H1 (cell line): Measurements from ENCODE around the gene SLC24A4. TPM values are rescaled to one million over a fixed set of nuclear protein-coding genes. Genes with fewer than 3 reads are reported as not detected.

Experiments
- CTCF ChIA-PET: fragments of 300-600 bp; sonication (Branson Sonifier 250); formaldehyde crosslinking; loops from one replicate; lab custom pipeline; 2021; ENCODE audit not compliant: partially characterized antibody; lab: Charles Lee
- POLR2A ChIA-PET: fragments of 300-600 bp; sonication (Branson Sonifier 250); formaldehyde crosslinking; loops from one replicate; lab custom pipeline; 2021; ENCODE audit warnings: inconsistent platforms; ENCODE audit not compliant: partially characterized antibody; lab: Charles Lee
- DNase-seq, 2 experiments: peaks; one replicate each; pipeline versions ENCODE4 v3.0.0 to v3.0.0-alpha.2; 2010 to 2022; ENCODE audit warnings: low spot score in 2 of 2, low read depth in 1 of 2, mixed read lengths in 1 of 2
- FAIRE-seq: peaks from 2 replicates; lab custom pipeline; 2011; peaks lifted over from hg19 to GRCh38; lab: Jason Lieb, UNC
- H2AFZ ChIP-seq: 2 replicates; pipeline ENCODE4 v1.8.1; 2012; ENCODE audit warnings: low read length, inconsistent platforms
- H2AK5ac ChIP-seq: 2 replicates; pipeline ENCODE4 v1.6.1; 2013; ENCODE audit warnings: low read depth, low read length
- H2BK120ac ChIP-seq: replicated peaks from 2 replicates; pipeline ENCODE3; 2013; ENCODE audit warnings: low read depth, low read length, inconsistent platforms
- H2BK12ac ChIP-seq: 2 replicates; pipeline ENCODE4 v1.6.1; 2013; ENCODE audit warnings: low read depth, low read length
- H2BK15ac ChIP-seq: 2 replicates; pipeline ENCODE4 v1.6.1; 2013; ENCODE audit warnings: low read length
- H2BK20ac ChIP-seq: 2 replicates; pipeline ENCODE4 v1.6.1; 2013; ENCODE audit warnings: low read length
- H2BK5ac ChIP-seq: 2 replicates; pipeline ENCODE4 v1.6.1; 2013; ENCODE audit warnings: low read depth, low read length
- H3K14ac ChIP-seq: 2 replicates; pipeline ENCODE4 v1.6.1; 2013; ENCODE audit warnings: inconsistent platforms; ENCODE audit not compliant: insufficient read length
- H3K18ac ChIP-seq: 2 replicates; pipeline ENCODE4 v1.6.1; 2013; ENCODE audit warnings: low read length; ENCODE audit errors: extremely low read depth
- H3K23ac ChIP-seq: 2 replicates; pipeline ENCODE4 v1.6.1; 2013; ENCODE audit warnings: inconsistent platforms; ENCODE audit not compliant: insufficient read length
- H3K23me2 ChIP-seq: 2 replicates; pipeline ENCODE4 v1.6.1; 2013; ENCODE audit warnings: low read depth, low read length
- H3K27ac ChIP-seq: 2 replicates; pipeline ENCODE4 v1.6.1; 2011; ENCODE audit warnings: low read depth, low read length, inconsistent platforms
- H3K27me3 ChIP-seq, 4 experiments: replicated peaks in 1 of 4; 1 replicate in 1 of 4; 2 replicates in 3 of 4; pipeline versions ENCODE4 v1.6.1 to v1.8.1; 2011 to 2013; ENCODE audit warnings: low read length in 3 of 4, mild to moderate bottlenecking in 3 of 4, inconsistent platforms in 2 of 4, mixed read lengths in 2 of 4, moderate library complexity in 1 of 4; ENCODE audit not compliant: control insufficient read depth in 3 of 4, insufficient read depth in 3 of 4; ENCODE audit errors: extremely low read depth in 1 of 4
- H3K36me3 ChIP-seq, 4 experiments: 2 replicates each; pipeline versions ENCODE4 v1.6.1 to v1.8.1; 2011 to 2013; ENCODE audit warnings: mild to moderate bottlenecking in 4 of 4, low read length in 3 of 4, moderate library complexity in 2 of 4, control low read depth in 1 of 4, inconsistent platforms in 1 of 4; ENCODE audit not compliant: insufficient read depth in 4 of 4, control insufficient read depth in 2 of 4
- H3K4ac ChIP-seq: replicated peaks from 2 replicates; pipeline ENCODE3; 2013; ENCODE audit warnings: low read length, low read depth, mixed read lengths, inconsistent platforms; ENCODE audit not compliant: insufficient read length
- H3K4me1 ChIP-seq, 4 experiments: replicated peaks in 1 of 4; 1 replicate in 1 of 4; 2 replicates in 3 of 4; pipeline versions ENCODE4 v1.6.1 to v1.8.1; 2011 to 2013; ENCODE audit warnings: low read length in 3 of 4, inconsistent platforms in 2 of 4, mixed read lengths in 1 of 4; ENCODE audit not compliant: insufficient read depth in 4 of 4, control insufficient read depth in 3 of 4
- H3K4me2 ChIP-seq, 2 experiments: 2 replicates each; pipeline versions ENCODE4 v1.6.1 to v1.8.1; 2011 to 2013; ENCODE audit warnings: low read depth in 2 of 2, low read length in 2 of 2, control low read depth in 1 of 2, inconsistent platforms in 1 of 2, mild to moderate bottlenecking in 1 of 2; ENCODE audit not compliant: insufficient read depth in 1 of 2
- H3K4me3 ChIP-seq, 4 experiments: fragments of 200-600, 300-600 bp in 1 of 4; sonication (generic), shearing (Covaris generic), sonication (Bioruptor Twin) in 1 of 4; 2 replicates each; pipeline versions ENCODE4 v1.5.1 to v1.8.1; 2011 to 2016; ENCODE audit warnings: low read length in 4 of 4, low read depth in 3 of 4, control low read depth in 2 of 4, inconsistent platforms in 2 of 4, mild to moderate bottlenecking in 2 of 4, mixed read lengths in 1 of 4, moderate library complexity in 1 of 4; ENCODE audit not compliant: insufficient read depth in 2 of 4; ENCODE audit errors: extremely low read depth in 1 of 4
- H3K56ac ChIP-seq: replicated peaks from 2 replicates; pipeline ENCODE3; 2013; ENCODE audit warnings: low read depth, mild to moderate bottlenecking, mixed read lengths, low read length, inconsistent platforms; ENCODE audit not compliant: insufficient read length
- H3K79me1 ChIP-seq: 2 replicates; pipeline ENCODE4 v1.6.1; 2013; ENCODE audit warnings: low read depth, low read length, control low read depth
- H3K79me2 ChIP-seq, 2 experiments: 2 replicates each; pipeline versions ENCODE4 v1.6.1 to v1.8.1; 2012 to 2013; ENCODE audit warnings: low read length in 2 of 2, mild to moderate bottlenecking in 2 of 2, inconsistent platforms in 1 of 2; ENCODE audit not compliant: insufficient read depth in 2 of 2, control insufficient read depth in 1 of 2
- H3K9ac ChIP-seq, 4 experiments: replicated peaks in 1 of 4; 1 replicate in 1 of 4; 2 replicates in 3 of 4; pipeline versions ENCODE4 v1.6.1 to v1.8.1; 2011 to 2013; ENCODE audit warnings: low read depth in 3 of 4, low read length in 3 of 4, control low read depth in 2 of 4, mild to moderate bottlenecking in 2 of 4, moderate library complexity in 2 of 4, inconsistent platforms in 1 of 4; ENCODE audit errors: extremely low read depth in 1 of 4
- H3K9me3 ChIP-seq, 2 experiments: 2 replicates each; pipeline versions ENCODE4 v1.6.1 to v1.8.1; 2012 to 2013; ENCODE audit warnings: mild to moderate bottlenecking in 2 of 2, moderate library complexity in 2 of 2, control low read depth in 1 of 2, inconsistent platforms in 1 of 2, low read depth in 1 of 2, low read length in 1 of 2, mixed read lengths in 1 of 2; ENCODE audit not compliant: insufficient read depth in 2 of 2
- H4K20me1 ChIP-seq, 2 experiments: replicated peaks in 1 of 2; 2 replicates each; pipeline versions ENCODE3 to v1.8.1; 2011 to 2013; ENCODE audit warnings: inconsistent platforms in 2 of 2, low read length in 2 of 2, mild to moderate bottlenecking in 1 of 2; ENCODE audit not compliant: insufficient read depth in 2 of 2, control insufficient read depth in 1 of 2
- H4K5ac ChIP-seq: 2 replicates; pipeline ENCODE4 v1.6.1; 2013; ENCODE audit warnings: low read length, low read depth, mixed read lengths, inconsistent platforms; ENCODE audit not compliant: insufficient read length
- H4K8ac ChIP-seq: 2 replicates; pipeline ENCODE4 v1.8.0; 2013; ENCODE audit warnings: mild to moderate bottlenecking, moderate library complexity, low read length, inconsistent platforms; ENCODE audit not compliant: insufficient read depth; ENCODE audit errors: extremely low read depth
- H4K91ac ChIP-seq: replicated peaks from 2 replicates; pipeline ENCODE3; 2013; ENCODE audit warnings: low read length, mixed read lengths, inconsistent platforms; ENCODE audit not compliant: insufficient read length
- BRCA1 ChIP-seq: IDR thresholded peaks from 2 replicates; pipeline ENCODE4 v1.6.1; 2012; ENCODE audit warnings: low read depth, low read length, improper control_type of control experiment
- CREB1 ChIP-seq: IDR thresholded peaks from 2 replicates; pipeline ENCODE4 v1.6.1; 2012; ENCODE audit warnings: inconsistent platforms
- EP300 ChIP-seq, 2 experiments: IDR thresholded peaks; 1 replicate in 1 of 2; 2 replicates in 1 of 2; pipeline ENCODE4 v1.6.1; 2011 to 2012; ENCODE audit warnings: low read depth in 2 of 2, low read length in 2 of 2, mild to moderate bottlenecking in 2 of 2, borderline replicate concordance in 1 of 2, inconsistent platforms in 1 of 2, moderate library complexity in 1 of 2
- EZH2 ChIP-seq: fragments of 200-600 bp; sonication (generic); IDR thresholded peaks from 2 replicates; pipeline ENCODE4 v1.7.1; 2012; ENCODE audit warnings: low read depth, mild to moderate bottlenecking, moderate library complexity, low read length, inconsistent platforms; ENCODE audit not compliant: severe bottlenecking
- GABPA ChIP-seq: IDR thresholded peaks from 2 replicates; pipeline ENCODE4 v1.6.1; 2011; ENCODE audit warnings: mild to moderate bottlenecking, low read length, moderate library complexity, borderline replicate concordance; ENCODE audit not compliant: insufficient read depth
- GTF2F1 ChIP-seq: IDR thresholded peaks from 2 replicates; pipeline ENCODE4 v1.6.1; 2012; ENCODE audit warnings: low read depth, low read length, improper control_type of control experiment, borderline replicate concordance
- KDM4A ChIP-seq: IDR thresholded peaks from one replicate; pipeline ENCODE4 v1.7.1; 2012; ENCODE audit warnings: low read depth, mild to moderate bottlenecking, moderate library complexity, low read length, inconsistent platforms; ENCODE audit not compliant: severe bottlenecking
- SP4 ChIP-seq: IDR thresholded peaks from 2 replicates; pipeline ENCODE4 v1.6.1; 2012; ENCODE audit warnings: low read length, inconsistent platforms
- ZNF274 ChIP-seq: IDR thresholded peaks from 2 replicates; pipeline ENCODE4 v1.7.0; 2012; ENCODE audit warnings: low read length, borderline replicate concordance; ENCODE audit errors: extremely low read depth
- WGBS, 2 experiments: shearing (Covaris generic) in 1 of 2; methylation state at CpG; one replicate each; pipeline versions ENCODE4 v1.1.6 to v1.1.7; 2013 to 2015; ENCODE audit warnings: low lambda C conversion rate in 2 of 2, mixed read lengths in 2 of 2, inconsistent platforms in 1 of 2, low coverage in 1 of 2, missing lambda C conversion rate in 1 of 2; ENCODE audit not compliant: insufficient replicate concordance in 2 of 2, insufficient coverage in 1 of 2, insufficient read length in 1 of 2; ENCODE audit errors: extremely low coverage in 1 of 2, missing lambda C conversion rate in 1 of 2; 5-methylcytosine and 5-hydroxymethylcytosine counted together
- polyA plus RNA-seq, 7 experiments: library from polyadenylated mRNA; depleted of rRNA in 3 of 7; stranded (reverse) in 5 of 7; unstranded in 2 of 7; fragments of >200 nt in 5 of 7; fragments of 200-250 nt in 2 of 7; gene quantifications; 1 replicate in 5 of 7; 2 replicates in 1 of 7; 4 replicates in 1 of 7; pipeline versions ENCODE4 v1.2.1 to v1.2.3, GENCODE V29; 2011 to 2013; ENCODE audit warnings: missing spikeins in 2 of 7, mixed read lengths in 2 of 7
- total RNA-seq: library from RNA; stranded (reverse); fragmentation: NEBNext Ultra II Directional; extraction: Animal tissue kit (Norgen Biotek cat#: 25700); gene quantifications from 2 replicates; pipeline ENCODE4 v1.2.1, GENCODE V29; 2021

Gene SLC24A4
- total and polyA plus RNA-seq, 2 of the 8 experiments (the other 6 are each of a cell fraction or from before 2014, with no cell fraction given): 0.27 to 0.89 TPM

- Histone ChIP-seq H2AFZ (no peak overlapping the region), H2BK15ac (peak overlapping the region; percentile 72; the same call in 1 of the 2 replicates), H2BK120ac (no peak overlapping the region), H3K4me3 (no peak overlapping the region), H3K14ac (no peak overlapping the region), H3K23ac (no peak overlapping the region), H3K27ac (no peak overlapping the region), H2BK20ac (no peak overlapping the region), H3K18ac (no peak overlapping the region), H2BK5ac (no peak overlapping the region), H3K9me3 (no peaks in the 10 kb centered on the region), H2AK5ac (no peak overlapping the region)
- no peak for DNase-seq
- WGBS, 2 experiments: 90% methylated on average over 7 of the region's 7 CpGs; no CpG with 5 or more reads in 1 of the 2 experiments
- CTCF ChIA-PET: interaction anchor here (0.9 to 5.0 kb wide), 4 partner anchors 9 to 148 kb away, joined by 3 to 21 read pairs (median 4); no protein-coding TSS in a partner anchor
- TF ChIP-seq GABPA (no peak), GTF2F1 (no peak), CREB1 (no peak), EZH2 (no peak), SP4 (no peak), ZNF274 (no peak), KDM4A (no peak), BRCA1 (no peak), EP300 (IDR thresholded peaks at IDR 0.05; ENCODE audit: borderline replicate concordance in 1 of 2, low read depth in 2 of 2, low read length in 2 of 2) (no peak)
- TF ChIP-seq, all 59 proteins: peak for 0
- H4K91ac ChIP-seq: no peak overlapping the region
- no peak overlapping the region for H3K4me2 ChIP-seq
- POLR2A ChIA-PET: no interaction called here
- no peaks in the 10 kb centered on the region for H4K20me1 ChIP-seq
- no peaks in the 10 kb centered on the region for H3K36me3 ChIP-seq
- H3K56ac ChIP-seq: no peak overlapping the region
- H3K4ac ChIP-seq: no peak overlapping the region
- H4K8ac ChIP-seq: no peak overlapping the region
- H3K4me1 ChIP-seq: peaks cover 0 to 1% (median 0%) of the 10 kb centered on the region in 4 experiments; a peak in 4 of 7 replicates
- H2BK12ac ChIP-seq: no peak overlapping the region
- no peaks in the 10 kb centered on the region for H3K79me2 ChIP-seq
- no peaks in the 10 kb centered on the region for H3K23me2 ChIP-seq
- no peak overlapping the region for H4K5ac ChIP-seq
- H3K9ac ChIP-seq: no peak overlapping the region
- H3K79me1 ChIP-seq: no peaks in the 10 kb centered on the region
- FAIRE-seq: no peak
- no peaks in the 10 kb centered on the region for H3K27me3 ChIP-seq
These were observed 138.9 kb downstream of the SLC24A4 start for GRCh38 chr14:92461891-92462290.
